ENCODE measurements around the gene KRTAP4-8. TPM values are rescaled to one million over a fixed set of nuclear protein-coding genes. Genes with fewer than 3 reads are reported as not detected.
"Not testable (repeated sequence)": the region's sequence is repeated elsewhere in the genome, so short reads cannot be mapped to it uniquely, and the experiment has no call there.

Gene KRTAP4-8
- total RNA-seq, 1 donor from 2014 or later = not detected

- Mint-ChIP-seq H3K4me1 (ENCODE audit: unreplicated experiment) (peaks cover 8% of the 10 kb centered on the region), H3K4me3 (ENCODE audit: unreplicated experiment) (no peak overlapping the region), H3K9me3 (ENCODE audit: unreplicated experiment) (no peaks in the 10 kb centered on the region), H3K27ac (ENCODE audit: unreplicated experiment) (no peak overlapping the region), H3K27me3 (ENCODE audit: unreplicated experiment) (peaks cover 2% of the 10 kb centered on the region), H3K36me3 (ENCODE audit: low read depth, unreplicated experiment) (peaks cover 4% of the 10 kb centered on the region)
- TF ChIP-seq, protein P1, sequence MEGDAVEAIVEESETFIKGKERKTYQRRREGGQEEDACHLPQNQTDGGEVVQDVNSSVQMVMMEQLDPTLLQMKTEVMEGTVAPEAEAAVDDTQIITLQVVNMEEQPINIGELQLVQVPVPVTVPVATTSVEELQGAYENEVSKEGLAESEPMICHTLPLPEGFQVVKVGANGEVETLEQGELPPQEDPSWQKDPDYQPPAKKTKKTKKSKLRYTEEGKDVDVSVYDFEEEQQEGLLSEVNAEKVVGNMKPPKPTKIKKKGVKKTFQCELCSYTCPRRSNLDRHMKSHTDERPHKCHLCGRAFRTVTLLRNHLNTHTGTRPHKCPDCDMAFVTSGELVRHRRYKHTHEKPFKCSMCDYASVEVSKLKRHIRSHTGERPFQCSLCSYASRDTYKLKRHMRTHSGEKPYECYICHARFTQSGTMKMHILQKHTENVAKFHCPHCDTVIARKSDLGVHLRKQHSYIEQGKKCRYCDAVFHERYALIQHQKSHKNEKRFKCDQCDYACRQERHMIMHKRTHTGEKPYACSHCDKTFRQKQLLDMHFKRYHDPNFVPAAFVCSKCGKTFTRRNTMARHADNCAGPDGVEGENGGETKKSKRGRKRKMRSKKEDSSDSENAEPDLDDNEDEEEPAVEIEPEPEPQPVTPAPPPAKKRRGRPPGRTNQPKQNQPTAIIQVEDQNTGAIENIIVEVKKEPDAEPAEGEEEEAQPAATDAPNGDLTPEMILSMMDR (IDR thresholded peaks at IDR 0.05; ENCODE audit: unreplicated experiment) = no peak
- DNase-seq (ENCODE audit: low spot score) = no peak
Observed at GRCh38 chr17:41121742-41122141, 23.8 kb upstream of the KRTAP4-8 start.

- not testable (repeated sequence) for H3K9me3 Mint-ChIP-seq (ENCODE audit: unreplicated experiment); H3K27me3 Mint-ChIP-seq (ENCODE audit: unreplicated experiment); H3K36me3 Mint-ChIP-seq (ENCODE audit: low read depth, unreplicated experiment); H3K4me1 Mint-ChIP-seq (ENCODE audit: unreplicated experiment); H3K4me3 Mint-ChIP-seq (ENCODE audit: unreplicated experiment); DNase-seq (ENCODE audit: low spot score)
- H3K27ac Mint-ChIP-seq (ENCODE audit: unreplicated experiment) = peak overlapping the region; percentile 54
Observed at GRCh38 chr17:41119696-41120690, 22.1 kb upstream of the KRTAP4-8 start.

- no peak overlapping the region for H3K4me3 Mint-ChIP-seq (ENCODE audit: unreplicated experiment)
- peaks cover 4% of the 10 kb centered on the region for H3K36me3 Mint-ChIP-seq (ENCODE audit: low read depth, unreplicated experiment)
- peaks cover 2% of the 10 kb centered on the region for H3K27me3 Mint-ChIP-seq (ENCODE audit: unreplicated experiment)
- DNase-seq (ENCODE audit: low spot score) = no peak
- H3K9me3 Mint-ChIP-seq (ENCODE audit: unreplicated experiment) = no peaks in the 10 kb centered on the region
- H3K27ac Mint-ChIP-seq (ENCODE audit: unreplicated experiment) = no peak overlapping the region
- peaks cover 8% of the 10 kb centered on the region for H3K4me1 Mint-ChIP-seq (ENCODE audit: unreplicated experiment)
- TF ChIP-seq, protein P1 (IDR thresholded peaks at IDR 0.05; ENCODE audit: unreplicated experiment) = no peak
Observed at GRCh38 chr17:41118721-41119120, 20.8 kb upstream of the KRTAP4-8 start.

DNA sequence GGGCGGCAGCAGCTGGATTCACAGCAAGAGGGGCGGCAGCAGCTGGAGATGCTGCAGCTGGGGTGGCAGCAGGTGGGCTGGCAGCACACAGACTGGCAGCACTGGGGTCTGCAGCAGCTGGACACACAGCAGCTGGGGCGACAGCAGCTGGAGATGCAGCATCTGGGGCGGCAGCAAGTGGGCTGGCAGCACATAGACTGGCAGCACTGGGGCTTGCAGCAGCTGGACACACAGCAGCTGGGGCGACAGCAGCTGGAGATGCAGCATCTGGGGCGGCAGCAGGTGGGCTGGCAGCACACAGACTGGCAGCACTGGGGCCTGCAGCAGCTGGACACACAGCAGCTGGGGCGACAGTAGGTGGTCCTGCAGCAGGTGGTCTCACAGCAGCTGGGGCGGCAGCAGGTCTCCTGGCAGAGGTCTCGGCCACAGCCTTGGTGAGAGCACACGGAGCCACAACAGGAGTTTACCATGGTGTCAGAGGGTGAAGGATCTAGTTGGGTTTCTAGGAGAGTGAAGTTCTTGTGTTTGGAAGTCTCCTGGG, 20.0 kb upstream of the KRTAP4-8 start, which contains the start of gene KRTAP4-11:
KRTAP4-11 (minus strand) TSS at position 528 of the 541 bp plus-strand sequence; CDS start at position 470, 58 bp downstream.
- not testable (repeated sequence) for H3K4me1 Mint-ChIP-seq (ENCODE audit: unreplicated experiment); H3K36me3 Mint-ChIP-seq (ENCODE audit: low read depth, unreplicated experiment); H3K27me3 Mint-ChIP-seq (ENCODE audit: unreplicated experiment); H3K9me3 Mint-ChIP-seq (ENCODE audit: unreplicated experiment); H3K4me3 Mint-ChIP-seq (ENCODE audit: unreplicated experiment); DNase-seq (ENCODE audit: low spot score); H3K27ac Mint-ChIP-seq (ENCODE audit: unreplicated experiment)

DNA sequence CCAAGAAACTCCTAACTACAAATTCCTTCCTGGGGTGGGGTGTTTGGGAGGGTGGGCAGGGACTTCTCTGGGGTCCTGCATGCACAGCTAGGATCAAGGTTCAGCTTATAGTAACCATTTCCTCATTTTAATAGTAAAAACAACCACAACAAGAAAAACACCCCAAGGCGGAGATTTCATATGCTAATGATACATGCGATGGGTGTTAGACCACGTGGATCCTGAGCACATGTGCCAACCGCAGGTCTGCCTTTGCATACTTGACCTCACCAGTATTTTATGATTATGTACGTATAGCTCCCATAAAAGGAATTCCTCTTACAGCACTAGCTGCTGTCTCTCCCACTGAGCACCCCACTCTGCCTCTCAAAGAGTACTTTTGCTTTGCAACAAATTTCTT, 18.4 kb upstream of the KRTAP4-8 start:
- H3K27ac Mint-ChIP-seq (ENCODE audit: unreplicated experiment) = no peak overlapping the region

More for the DNA sequence above, 18.4 kb upstream of the KRTAP4-8 start:
- Mint-ChIP-seq H3K9me3 (ENCODE audit: unreplicated experiment) (no peaks in the 10 kb centered on the region), H3K4me3 (ENCODE audit: unreplicated experiment) (no peak overlapping the region), H3K36me3 (ENCODE audit: low read depth, unreplicated experiment) (peaks cover 4% of the 10 kb centered on the region), H3K4me1 (ENCODE audit: unreplicated experiment) (peaks cover 8% of the 10 kb centered on the region), H3K27me3 (ENCODE audit: unreplicated experiment) (peaks cover 2% of the 10 kb centered on the region)
- DNase-seq (ENCODE audit: low spot score) = no peak
- TF ChIP-seq, protein P1 (IDR thresholded peaks at IDR 0.05; ENCODE audit: unreplicated experiment) = no peak
